OCI-LY1 (cell line): ENCODE data around the gene LHFPL2.

ENCODE experiments used
- CTCF ChIP-seq: fragments of 200-600 bp; sonication (generic), shearing (Covaris generic); IDR thresholded peaks from 2 replicates; pipeline ENCODE4 v1.5.1; 2017; ENCODE audit warnings: mild to moderate bottlenecking, antibody characterized with exemption, low read length, moderate library complexity, mixed read lengths
- EZH2 ChIP-seq: fragments of 200-600 bp; sonication (generic), shearing (Covaris generic); IDR thresholded peaks from 2 replicates; pipeline ENCODE4 v1.8.0; 2017; ENCODE audit warnings: borderline replicate concordance, mixed run types, mild to moderate bottlenecking, antibody characterized with exemption, low read length, moderate library complexity, mixed read lengths

- TF ChIP-seq CTCF (no peak), EZH2 (no peak)
Observed at GRCh38 chr5:78560000-78560855, 88.3 kb downstream of the LHFPL2 start.
